ENCODE results near the gene AKTIP.

Gene AKTIP

DNA sequence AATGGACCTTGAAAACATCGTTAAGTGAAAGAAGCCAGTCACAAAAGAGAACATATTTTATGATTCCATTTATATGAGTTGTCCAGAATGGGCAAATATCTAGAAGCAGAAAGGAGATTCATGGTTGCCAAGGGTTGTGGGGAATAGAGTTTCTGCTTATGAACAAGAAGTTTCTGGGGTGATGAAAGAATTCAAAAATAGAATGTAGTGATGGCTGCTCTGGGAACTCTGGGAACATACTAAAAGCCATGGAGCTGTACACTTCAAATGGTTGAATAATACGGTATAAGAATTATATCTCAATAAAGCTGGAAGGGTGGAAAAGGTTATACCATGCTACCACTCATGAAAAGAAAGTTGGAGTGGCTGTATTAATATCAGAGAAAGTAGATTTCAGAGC is 18.5 kb downstream of the AKTIP start:
- in situ Hi-C loops (cut with HindIII; ENCODE audit: low sequenced_read_pairs): no loop called here

DNA sequence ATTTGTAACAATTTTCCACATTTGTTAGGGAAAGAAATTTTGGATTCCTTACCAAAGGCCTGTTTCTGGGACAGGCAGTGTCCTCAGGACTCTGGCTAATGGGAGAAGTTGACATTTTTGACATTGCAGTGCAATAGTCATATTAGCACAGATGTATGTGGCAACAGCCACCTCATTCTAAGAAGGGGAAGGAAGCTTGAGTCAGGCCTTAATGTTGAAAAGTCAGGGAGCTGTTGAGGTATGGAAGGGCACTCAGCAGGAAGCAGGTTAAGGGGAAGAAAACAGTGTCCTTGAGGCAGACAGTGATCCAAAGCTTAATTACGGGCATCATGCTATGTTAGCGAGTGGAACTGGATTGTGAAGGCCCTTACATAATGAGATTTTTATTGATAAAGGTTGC is 20.9 kb downstream of the AKTIP start:
- in situ Hi-C loops (cut with HindIII; ENCODE audit: low sequenced_read_pairs): no loop called here

GRCh38 chr16:53480394-53480793 is 22.6 kb downstream of the AKTIP start:
- in situ Hi-C loops (cut with HindIII; ENCODE audit: low sequenced_read_pairs): no loop called here

- in situ Hi-C loops (cut with HindIII; ENCODE audit: low sequenced_read_pairs): no loop called here
Measured at GRCh38 chr16:53478965-53479364, 24.0 kb downstream of the AKTIP start.

DNA sequence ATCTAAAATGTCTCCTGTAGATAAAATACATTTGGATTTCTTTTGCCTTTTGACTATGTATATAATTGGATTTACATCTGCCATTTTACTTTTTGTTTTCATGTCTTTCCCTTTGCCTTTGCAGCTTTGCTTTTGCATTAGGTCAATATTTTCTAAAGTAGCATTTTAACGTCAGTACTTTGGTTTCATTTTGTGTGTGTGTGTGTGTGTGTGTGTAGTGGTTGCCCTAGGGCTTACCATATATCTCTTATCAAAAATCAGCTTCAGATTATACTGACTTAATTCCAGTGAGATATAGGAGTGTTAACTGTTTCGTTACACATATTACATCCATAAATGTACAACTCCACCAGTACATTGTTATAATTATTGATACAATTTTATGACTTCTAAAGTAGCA is 26.1 kb downstream of the AKTIP start:
- in situ Hi-C loops (cut with HindIII; ENCODE audit: low sequenced_read_pairs): no loop called here

GRCh38 chr16:53465606-53466280 is 37.3 kb downstream of the AKTIP start:
- in situ Hi-C loops (cut with HindIII; ENCODE audit: low sequenced_read_pairs): no loop called here

GRCh38 chr16:53458635-53459034 is 44.4 kb downstream of the AKTIP start:
- in situ Hi-C loops (cut with HindIII; ENCODE audit: low sequenced_read_pairs): no loop called here

DNA sequence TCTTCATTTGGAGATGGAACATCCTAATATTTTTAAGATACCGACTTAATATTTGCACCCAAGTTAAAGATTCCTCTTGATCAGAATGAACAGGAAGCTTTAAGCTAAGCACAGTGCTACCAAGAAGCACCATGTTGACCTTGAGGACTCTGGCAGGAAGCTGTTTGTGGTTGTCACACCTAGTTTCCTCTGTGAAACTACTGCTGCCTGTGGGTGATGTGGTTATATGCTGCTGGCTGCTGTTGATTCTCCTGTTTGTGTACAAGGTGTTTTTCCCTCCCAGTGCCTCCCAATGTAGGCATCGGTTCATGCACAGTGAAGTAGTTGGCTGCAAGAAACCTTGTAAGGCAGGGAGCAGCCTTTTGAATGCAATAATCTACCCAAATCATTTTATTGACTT is 45.3 kb downstream of the AKTIP start:
- in situ Hi-C loops (cut with HindIII; ENCODE audit: low sequenced_read_pairs): no loop called here

- in situ Hi-C loops (cut with HindIII; ENCODE audit: low sequenced_read_pairs): no loop called here
Measured at GRCh38 chr16:53456625-53457024, 46.4 kb downstream of the AKTIP start.

- in situ Hi-C loops (cut with HindIII; ENCODE audit: low sequenced_read_pairs): no loop called here
Measured at GRCh38 chr16:53453928-53454327, 49.1 kb downstream of the AKTIP start.

- in situ Hi-C loops (cut with HindIII; ENCODE audit: low sequenced_read_pairs): no loop called here
Measured at GRCh38 chr16:53449816-53450517, 53.0 kb downstream of the AKTIP start.

DNA sequence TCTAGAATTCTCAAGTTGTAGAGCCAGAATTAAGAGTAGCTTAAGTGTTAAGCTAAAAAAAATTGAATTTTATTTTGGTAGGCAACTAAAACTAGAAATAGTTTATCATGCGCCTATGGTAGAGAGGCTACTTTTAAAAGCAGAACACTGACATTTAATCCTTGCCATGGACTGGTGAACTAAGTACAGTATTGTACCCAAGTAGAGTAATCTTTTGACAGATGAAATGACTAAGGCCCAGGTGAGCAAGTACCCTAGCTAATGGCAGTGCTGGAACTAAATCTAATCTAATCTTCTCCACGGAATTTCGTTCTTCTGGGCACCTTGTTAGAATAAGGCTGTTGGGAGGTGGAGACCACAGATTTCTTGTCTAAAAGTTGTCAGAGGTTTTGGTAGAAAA is 56.9 kb downstream of the AKTIP start:
- in situ Hi-C loops (cut with HindIII; ENCODE audit: low sequenced_read_pairs): no loop called here

DNA sequence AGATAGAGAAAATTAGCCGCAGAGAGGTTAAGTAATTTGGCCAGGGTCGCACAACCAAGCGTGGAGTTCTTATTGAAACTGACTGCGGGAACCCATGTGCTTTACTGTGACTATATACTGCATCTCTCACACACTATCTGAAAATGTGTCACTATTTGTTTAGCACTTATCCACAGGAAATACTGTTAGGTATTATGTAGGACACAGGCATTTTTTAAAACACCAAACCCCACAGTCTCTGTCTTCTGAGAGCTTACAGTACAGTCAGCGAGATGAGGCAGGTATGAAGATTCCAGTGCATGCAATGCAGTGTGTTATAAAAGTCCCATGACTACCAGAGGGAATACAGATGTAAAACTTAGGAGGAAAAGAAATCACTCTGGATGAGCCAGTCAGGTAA is 57.5 kb downstream of the AKTIP start:
- in situ Hi-C loops (cut with HindIII; ENCODE audit: low sequenced_read_pairs): no loop called here

Measured in endothelial cell of hepatic sinusoid (primary cell).